ENCODE results near the gene SEC61B.
A peak's percentile ranks its signal among the peaks of the same experiment; 100 is the strongest.
"Not testable (repeated sequence)": the region's sequence is repeated elsewhere in the genome, so short reads cannot be mapped to it uniquely, and the experiment has no call there.

Gene SEC61B

DNA sequence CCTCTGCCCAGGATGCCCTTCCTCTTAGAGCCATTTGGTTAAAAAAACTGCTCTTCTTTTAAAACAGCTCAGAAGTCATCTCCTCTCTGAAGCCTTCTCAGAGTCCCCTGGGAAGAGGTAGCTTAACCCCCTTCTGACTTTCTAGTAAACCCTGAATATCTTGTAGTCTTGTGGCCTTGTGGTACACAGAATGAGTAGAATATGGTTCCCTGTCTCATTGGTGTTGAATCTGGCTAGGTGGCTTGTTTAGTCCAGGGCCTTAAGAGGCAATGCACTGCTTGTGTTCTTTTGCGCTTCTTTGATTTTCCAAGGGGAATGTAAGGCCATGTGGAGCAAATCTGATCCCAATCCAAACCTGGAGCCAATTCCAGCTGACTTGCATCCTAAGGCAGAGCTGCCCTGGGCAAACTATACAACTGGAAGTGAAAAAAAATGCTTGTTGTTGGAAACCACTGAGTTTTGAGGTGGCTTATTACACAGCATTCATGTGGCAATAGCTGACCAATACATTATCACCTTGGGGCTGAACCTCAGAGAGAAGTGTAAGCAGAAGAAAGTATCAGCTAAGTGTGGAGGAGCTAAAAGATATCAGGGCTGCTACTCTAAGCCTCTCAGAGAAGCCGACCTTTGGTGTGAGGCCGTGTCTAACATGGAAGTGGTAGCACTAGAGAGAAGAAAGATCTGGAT lies 31.3 kb upstream of the SEC61B start:
- no peak overlapping the region for H3K4me3 ChIP-seq (ENCODE audit: low read depth, low read length)
- TF ChIP-seq, protein P1, sequence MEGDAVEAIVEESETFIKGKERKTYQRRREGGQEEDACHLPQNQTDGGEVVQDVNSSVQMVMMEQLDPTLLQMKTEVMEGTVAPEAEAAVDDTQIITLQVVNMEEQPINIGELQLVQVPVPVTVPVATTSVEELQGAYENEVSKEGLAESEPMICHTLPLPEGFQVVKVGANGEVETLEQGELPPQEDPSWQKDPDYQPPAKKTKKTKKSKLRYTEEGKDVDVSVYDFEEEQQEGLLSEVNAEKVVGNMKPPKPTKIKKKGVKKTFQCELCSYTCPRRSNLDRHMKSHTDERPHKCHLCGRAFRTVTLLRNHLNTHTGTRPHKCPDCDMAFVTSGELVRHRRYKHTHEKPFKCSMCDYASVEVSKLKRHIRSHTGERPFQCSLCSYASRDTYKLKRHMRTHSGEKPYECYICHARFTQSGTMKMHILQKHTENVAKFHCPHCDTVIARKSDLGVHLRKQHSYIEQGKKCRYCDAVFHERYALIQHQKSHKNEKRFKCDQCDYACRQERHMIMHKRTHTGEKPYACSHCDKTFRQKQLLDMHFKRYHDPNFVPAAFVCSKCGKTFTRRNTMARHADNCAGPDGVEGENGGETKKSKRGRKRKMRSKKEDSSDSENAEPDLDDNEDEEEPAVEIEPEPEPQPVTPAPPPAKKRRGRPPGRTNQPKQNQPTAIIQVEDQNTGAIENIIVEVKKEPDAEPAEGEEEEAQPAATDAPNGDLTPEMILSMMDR (IDR thresholded peaks at IDR 0.05; ENCODE audit: borderline replicate concordance, insufficient read depth, low read depth, low read length) = no peak

DNA sequence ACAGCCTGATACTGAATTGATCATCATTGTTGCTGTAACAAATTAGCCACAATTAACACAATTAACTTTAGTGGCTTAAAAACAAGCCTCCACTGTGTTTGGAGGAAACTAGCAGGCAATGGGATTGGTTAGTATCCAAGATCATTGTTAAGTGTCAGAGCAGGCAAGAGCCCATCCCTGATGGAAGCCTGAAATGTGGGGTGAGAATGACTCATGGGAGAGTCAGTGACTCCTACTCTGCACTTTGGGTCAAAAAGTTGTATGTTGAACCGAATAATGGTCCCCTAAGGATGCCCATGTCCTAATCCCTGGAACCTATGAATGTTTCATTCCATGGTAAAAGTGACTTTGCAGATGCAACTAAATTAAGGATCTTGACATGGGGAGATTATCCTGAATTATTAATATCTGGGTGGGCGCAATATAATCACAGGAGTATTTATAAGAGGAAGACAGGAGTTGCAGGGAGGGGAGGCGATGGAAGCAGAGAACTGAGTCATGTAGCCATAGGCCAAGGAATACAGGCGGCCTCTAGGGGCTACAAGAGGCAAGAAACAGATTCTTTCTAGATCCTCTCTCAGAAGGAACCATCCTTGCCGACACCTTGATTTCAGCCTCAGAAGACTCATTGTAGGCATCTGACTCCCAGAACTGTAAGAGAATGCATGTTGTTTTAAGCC lies 29.2 kb upstream of the SEC61B start:
- TF ChIP-seq, protein P1 (IDR thresholded peaks at IDR 0.05; ENCODE audit: borderline replicate concordance, insufficient read depth, low read depth, low read length) = 0 out of 2 replicates have a peak, but pooled peaks have one; percentile 16
- H3K4me3 ChIP-seq (ENCODE audit: low read depth, low read length) = no peak overlapping the region

DNA sequence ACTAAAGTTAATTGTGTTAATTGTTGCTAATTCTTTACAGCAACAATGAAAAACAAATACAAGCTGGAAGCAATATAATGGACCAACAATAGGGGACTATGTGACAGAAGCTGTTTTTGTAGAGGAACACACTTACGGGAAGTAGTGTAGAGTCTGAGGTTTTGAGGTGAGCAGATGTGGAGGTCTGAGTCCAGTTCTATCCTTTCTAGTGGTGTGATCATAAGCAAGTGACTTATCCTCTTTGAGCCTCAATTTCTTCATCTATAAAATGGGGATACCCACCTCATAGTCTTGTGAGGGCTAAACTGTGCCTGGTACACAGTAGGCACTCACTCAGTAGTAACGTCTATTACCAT lies 28.6 kb upstream of the SEC61B start:
- TF ChIP-seq, protein P1 (IDR thresholded peaks at IDR 0.05; ENCODE audit: borderline replicate concordance, insufficient read depth, low read depth, low read length) = no peak
- no peak overlapping the region for H3K4me3 ChIP-seq (ENCODE audit: low read depth, low read length)

DNA sequence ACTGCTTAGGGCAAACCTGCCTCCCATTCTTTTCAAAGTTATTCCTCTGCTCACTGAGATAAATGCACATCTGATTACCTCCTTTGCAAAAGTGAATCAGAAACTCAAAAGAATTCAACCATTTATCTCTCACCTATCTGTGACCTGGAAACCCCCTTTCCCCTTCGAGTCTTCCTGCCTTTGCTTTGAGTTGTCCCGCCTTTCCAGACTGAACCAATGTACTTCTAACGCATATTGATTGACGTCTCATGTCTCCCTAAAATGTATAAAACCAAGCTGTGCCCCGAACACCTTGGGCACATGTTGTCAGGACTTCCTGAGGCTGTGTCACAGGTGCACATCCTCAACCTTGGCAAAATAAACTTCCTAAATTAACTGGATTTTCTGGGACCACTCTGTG lies 25.6 kb upstream of the SEC61B start:
- H3K4me3 ChIP-seq (ENCODE audit: low read depth, low read length) = not testable (repeated sequence)

DNA sequence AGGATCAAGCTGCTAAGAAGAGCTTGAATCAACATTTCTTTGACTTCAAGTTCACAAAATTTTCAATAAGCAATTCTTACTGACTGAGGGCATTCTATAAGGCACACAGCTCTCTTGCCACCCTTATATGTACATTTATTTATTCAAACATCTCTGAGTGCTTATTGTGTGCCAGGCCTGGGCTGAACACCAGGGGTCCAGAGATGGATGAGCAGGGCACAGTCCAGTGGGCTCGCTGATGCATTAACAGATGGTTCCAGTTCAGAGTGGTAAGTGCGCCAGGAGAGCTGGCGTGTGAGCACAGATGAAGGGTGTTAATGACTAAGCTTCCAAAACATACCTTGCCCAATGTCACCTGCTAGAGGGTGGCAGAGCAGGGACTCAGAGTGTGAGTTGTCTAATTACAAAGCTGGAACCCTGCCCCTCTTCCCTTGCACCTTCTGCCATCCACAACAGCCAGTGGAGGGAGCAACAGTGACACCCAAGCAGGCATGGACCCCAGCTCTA lies 24.9 kb upstream of the SEC61B start:
- H3K4me3 ChIP-seq (ENCODE audit: low read depth, low read length) = no peak overlapping the region
- TF ChIP-seq, protein P1 (IDR thresholded peaks at IDR 0.05; ENCODE audit: borderline replicate concordance, insufficient read depth, low read depth, low read length) = no peak

DNA sequence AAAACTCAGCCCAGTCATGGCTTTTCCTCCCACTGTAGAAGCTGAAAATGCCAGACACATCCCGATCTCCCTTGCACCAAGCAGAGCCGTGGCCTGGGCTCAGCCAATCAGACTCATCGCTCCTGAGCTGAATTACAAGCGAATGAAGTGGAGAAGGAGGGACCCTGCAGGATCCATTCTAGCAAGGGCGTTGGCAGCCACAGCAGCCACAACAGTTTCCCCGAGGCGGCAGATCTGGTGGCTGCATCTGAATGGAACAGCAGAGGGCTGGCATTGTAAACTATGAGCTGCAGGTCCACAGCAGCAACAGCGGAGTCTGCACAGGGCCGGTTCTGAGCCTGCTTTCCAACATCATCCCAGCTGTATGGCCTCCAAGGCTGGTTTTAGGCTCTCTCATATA lies 24.1 kb upstream of the SEC61B start:
- TF ChIP-seq, protein P1 (IDR thresholded peaks at IDR 0.05; ENCODE audit: borderline replicate concordance, insufficient read depth, low read depth, low read length) = no peak
- no peak overlapping the region for H3K4me3 ChIP-seq (ENCODE audit: low read depth, low read length)

DNA sequence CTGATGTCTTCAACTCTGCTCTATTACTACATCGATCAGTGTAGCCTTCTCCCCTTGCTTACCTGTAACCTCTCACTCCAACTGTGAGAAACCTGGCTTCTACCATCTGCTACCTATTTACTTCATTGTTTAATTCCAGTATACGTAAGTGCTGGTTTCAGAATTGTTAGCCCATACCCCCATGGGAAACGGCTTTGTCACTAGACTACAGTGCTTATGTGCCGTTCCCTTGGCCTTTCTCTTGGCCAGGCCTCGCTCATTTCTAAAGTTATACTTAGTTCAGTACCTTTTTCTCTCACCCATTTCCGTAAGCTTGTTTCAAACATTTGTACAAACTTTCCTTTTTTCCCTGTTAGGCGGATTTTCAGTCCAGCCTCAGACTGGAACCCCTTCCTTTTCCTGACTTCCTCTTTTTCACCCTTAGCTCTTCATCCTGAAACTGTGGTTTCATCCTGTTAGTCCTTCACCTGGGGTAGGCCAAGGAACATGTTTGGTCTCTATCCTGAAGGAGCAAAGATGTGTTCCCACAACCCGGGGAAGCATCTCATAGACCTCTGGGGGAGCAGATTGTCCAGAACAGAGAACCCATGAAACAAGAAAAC lies 22.0 kb upstream of the SEC61B start:
- no peak overlapping the region for H3K4me3 ChIP-seq (ENCODE audit: low read depth, low read length)
- TF ChIP-seq, protein P1 (IDR thresholded peaks at IDR 0.05; ENCODE audit: borderline replicate concordance, insufficient read depth, low read depth, low read length) = no peak
